GM12878 (cell line): ENCODE measurements around the gene RABEP1. TPM values are rescaled to one million over a fixed set of nuclear protein-coding genes. Genes with fewer than 3 reads are reported as not detected.

Experiments used
- ATAC-seq: fragments of 200-7000 bp; cut with Tn5 transposase; 3 replicates; pipeline ENCODE4 v1.9.1; 2020; ENCODE audit warnings: mild to moderate bottlenecking, moderate library complexity
- BruUV-seq: library from RNA; stranded (reverse); fragments of 400-500 nt; replicated peaks from 2 replicates; lab custom pipeline; 2021; lab: Mats Ljungman, UMichigan
- CTCF ChIA-PET: fragments of 300-600 bp; sonication (Branson Sonifier 250); formaldehyde crosslinking; extraction: SDS; loops from one replicate; lab custom pipeline; 2021; ENCODE audit warnings: inconsistent platforms; lab: Yijun Ruan, JAX
- POLR2A ChIA-PET: fragments of 350-600 bp; formaldehyde crosslinking; extraction: SDS; loops from one replicate; lab custom pipeline; 2021; ENCODE audit warnings: inconsistent platforms; lab: Charles Lee
- RAD21 ChIA-PET: fragments of 300-600 bp; sonication (Branson Sonifier 250); formaldehyde crosslinking; loops from one replicate; lab custom pipeline; 2023; ENCODE audit warnings: antibody characterized with exemption; ENCODE audit not compliant: unreplicated experiment; lab: Charles Lee
- SMC1A ChIA-PET: fragments of 300-600 bp; sonication (Branson Sonifier 250); formaldehyde crosslinking; loops from one replicate; lab custom pipeline; 2023; ENCODE audit not compliant: unreplicated experiment, uncharacterized antibody; lab: Charles Lee
- DNase-seq: peaks from one replicate; pipeline ENCODE4 v3.0.0-alpha.2; 2011; ENCODE audit warnings: low read depth, low spot score
- FAIRE-seq: peaks from 3 replicates; lab custom pipeline; 2011; peaks lifted over from hg19 to GRCh38; lab: Jason Lieb, UNC
- H2AFZ ChIP-seq: 2 replicates; pipeline ENCODE4 v1.6.0; 2011; ENCODE audit warnings: low read depth, low read length, control low read depth; ENCODE audit not compliant: control insufficient read depth
- H3K27ac ChIP-seq: 2 replicates; pipeline ENCODE4 v1.5.1; 2011; ENCODE audit warnings: control low read depth; ENCODE audit not compliant: control insufficient read depth, insufficient read depth
- H3K27me3 ChIP-seq, 2 experiments: replicated peaks in 1 of 2; 2 replicates each; pipeline versions ENCODE4 v1.6.0 to v1.6.1; 2011; ENCODE audit warnings: low read length in 1 of 2; ENCODE audit not compliant: control insufficient read depth in 2 of 2, insufficient read depth in 2 of 2
- H3K36me3 ChIP-seq, 2 experiments: 2 replicates each; pipeline ENCODE4 v1.5.1; 2011; ENCODE audit warnings: low read length in 1 of 2; ENCODE audit not compliant: control insufficient read depth in 2 of 2, insufficient read depth in 2 of 2
- H3K4me1 ChIP-seq: 2 replicates; pipeline ENCODE4 v1.6.1; 2011; ENCODE audit warnings: mild to moderate bottlenecking, low read length, moderate library complexity, mixed read lengths; ENCODE audit not compliant: control insufficient read depth, insufficient read depth
- H3K4me2 ChIP-seq: 2 replicates; pipeline ENCODE4 v1.6.0; 2011; ENCODE audit warnings: control low read depth; ENCODE audit not compliant: control insufficient read depth, insufficient read depth
- H3K4me3 ChIP-seq: fragments of 200-600 bp; sonication (generic); 2 replicates; pipeline ENCODE4 v1.5.1; 2016
- H3K79me2 ChIP-seq: 2 replicates; pipeline ENCODE4 v1.6.0; 2011; ENCODE audit warnings: low read length; ENCODE audit not compliant: control insufficient read depth, insufficient read depth
- H3K9ac ChIP-seq: 2 replicates; pipeline ENCODE4 v1.8.0; 2011; ENCODE audit warnings: low read length, control low read depth, mixed read lengths; ENCODE audit not compliant: control insufficient read depth, insufficient read depth
- H3K9me3 ChIP-seq: replicated peaks from 3 replicates; pipeline ENCODE4 v1.5.1; 2011; ENCODE audit warnings: mild to moderate bottlenecking, low read length; ENCODE audit not compliant: control insufficient read depth, insufficient read depth
- H4K20me1 ChIP-seq: 2 replicates; pipeline ENCODE4 v1.6.0; 2011; ENCODE audit not compliant: control insufficient read depth, insufficient read depth
- CREM ChIP-seq: IDR thresholded peaks from 2 replicates; pipeline ENCODE4 v1.6.1; 2014; ENCODE audit warnings: antibody characterized with exemption, low read depth
- FOXK2 ChIP-seq: fragments of 450-650 bp; IDR thresholded peaks from 2 replicates; pipeline ENCODE4 v1.6.1; 2017; ENCODE audit warnings: mild to moderate bottlenecking, moderate library complexity
- GABPA ChIP-seq: IDR thresholded peaks from 2 replicates; pipeline ENCODE4 v1.6.1; 2014; ENCODE audit warnings: antibody characterized with exemption, low read depth, mild to moderate bottlenecking, inconsistent platforms
- IRF4 ChIP-seq: IDR thresholded peaks from 2 replicates; pipeline ENCODE4 v1.6.1; 2011; ENCODE audit warnings: low read depth, low read length
- NR2C1 ChIP-seq: fragments of 450-650 bp; IDR thresholded peaks from 2 replicates; pipeline ENCODE4 v1.6.1; 2017; ENCODE audit warnings: antibody characterized with exemption, mild to moderate bottlenecking, moderate library complexity
- RB1 ChIP-seq: fragments of 450-650 bp; formaldehyde crosslinking; IDR thresholded peaks from 2 replicates; pipeline ENCODE4 v1.6.1; 2017; ENCODE audit warnings: mild to moderate bottlenecking, borderline replicate concordance
- WGBS: methylation state at CpG from one replicate; pipeline ENCODE4 v1.1.6; 2016; ENCODE audit warnings: low lambda C conversion rate; ENCODE audit not compliant: insufficient replicate concordance, insufficient coverage; ENCODE audit errors: missing lambda C conversion rate; 5-methylcytosine and 5-hydroxymethylcytosine counted together
- in situ Hi-C: fragments of 300-500 bp; cut with MboI; formaldehyde crosslinking; loops from 9 replicates; pipeline ENCODE4 v1.14.3; 2018; ENCODE audit warnings: mixed read lengths
- intact Hi-C: fragments of 100-400 bp; cut with micrococcal nuclease; formaldehyde crosslinking; loops from one replicate; pipeline ENCODE4 v1.14.2; 2022; ENCODE audit not compliant: unreplicated experiment
- polyA plus RNA-seq, 11 experiments: library from polyadenylated mRNA; depleted of rRNA in 4 of 11; unstranded in 6 of 11; stranded (reverse) in 5 of 11; fragments of >200 nt; fragmentation: Nextera tagmentation in 4 of 11; fragmentation: Illumina TruSeq in 1 of 11; extraction: Ambion mirVana in 4 of 11; extraction: Trizol in 1 of 11; gene quantifications; 1 replicate in 1 of 11; 2 replicates in 10 of 11; pipeline versions ENCODE4 v1.2.1 to v1.2.3, GENCODE V29; 2011 to 2016; ENCODE audit warnings: inconsistent platforms in 2 of 11, missing spikeins in 2 of 11, low read depth in 1 of 11
- total RNA-seq, 4 experiments: library from RNA; depleted of rRNA in 3 of 4; stranded (reverse); fragments of >200 nt in 3 of 4; fragmentation: Illumina TruSeq in 1 of 4; extraction: Trizol in 1 of 4; gene quantifications; 2 replicates each; pipeline versions ENCODE4 v1.2.1 to v1.2.3, GENCODE V29; 2013 to 2021
- TF ChIP-seq, protein P1 (sequence below): fragments of 450-650 bp; IDR thresholded peaks from 2 replicates; pipeline ENCODE4 v1.6.1; 2016; ENCODE audit warnings: mild to moderate bottlenecking
- TF ChIP-seq, protein P2 (sequence below): fragments of 450-650 bp; formaldehyde crosslinking; IDR thresholded peaks from 2 replicates; pipeline ENCODE4 v1.5.0; 2022; ENCODE audit warnings: mild to moderate bottlenecking, missing genetic modification characterization
- TF ChIP-seq, protein P3 (sequence below): IDR thresholded peaks from 2 replicates; pipeline ENCODE4 v1.6.1; 2012; ENCODE audit warnings: low read depth, low read length, improper control_type of control experiment

Gene RABEP1
- total and polyA plus RNA-seq, 10 of the 15 experiments (the other 5 are each of a cell fraction or from before 2014, with no cell fraction given), result 13.4 to 71.4 (median 59.8) TPM

DNA sequence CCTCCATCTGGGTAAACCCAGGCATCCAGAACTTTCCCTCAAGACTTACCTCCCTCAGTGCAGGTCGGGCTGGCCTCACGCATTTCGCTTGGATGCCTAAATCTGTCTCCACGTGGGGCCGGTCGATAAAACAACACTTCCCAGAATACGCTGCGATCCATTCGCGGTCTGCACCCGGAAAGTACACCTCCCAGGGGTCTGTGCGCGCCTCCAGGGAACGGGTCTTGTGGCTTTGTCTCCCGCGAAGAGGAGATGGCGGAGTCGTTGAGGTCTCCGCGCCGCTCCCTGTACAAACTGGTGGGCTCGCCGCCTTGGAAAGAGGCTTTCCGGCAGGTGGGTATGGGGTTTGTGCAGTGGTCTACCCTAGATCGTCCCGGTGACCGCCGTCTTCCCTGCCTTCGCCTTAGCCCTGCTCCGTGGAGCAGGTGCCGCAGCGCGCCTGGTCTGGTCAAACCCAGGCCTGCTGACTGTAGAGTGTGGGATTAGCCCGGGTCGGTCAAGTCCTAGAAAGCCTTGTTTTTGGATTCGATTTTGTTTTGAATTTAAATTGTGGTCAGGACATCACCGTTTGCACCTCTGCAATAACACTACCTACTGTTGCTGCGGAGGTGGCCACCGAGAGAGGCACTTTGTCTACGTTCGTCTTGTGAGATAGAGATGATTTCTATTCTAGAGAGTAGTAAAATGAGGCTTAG is 138.0 kb downstream of the RABEP1 start, which contains the start of gene RPAIN (continued):
- TF ChIP-seq RB1, result peak; percentile 73; the same call in 1 of the 2 replicates
- TF ChIP-seq IRF4, result no peak
- TF ChIP-seq, all 136 proteins: peak for 40

DNA sequence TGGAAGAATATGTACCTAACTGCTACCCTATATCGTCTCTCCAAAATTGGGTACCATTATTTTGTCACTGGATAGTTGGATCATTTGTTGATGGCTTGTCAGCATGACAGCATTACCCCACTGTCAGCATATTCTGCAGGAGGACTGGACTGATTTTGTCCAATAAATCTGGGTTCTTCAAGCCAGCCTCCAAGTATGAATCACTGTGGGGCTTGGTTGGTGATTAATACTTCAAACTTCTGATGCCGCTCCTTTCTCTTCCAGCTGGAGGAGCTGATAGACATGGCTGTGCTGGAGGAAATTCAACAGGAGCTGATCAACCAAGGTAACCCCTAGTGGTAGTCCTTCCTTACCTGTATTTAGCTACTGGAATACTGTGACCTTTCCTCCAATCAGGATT is 140.4 kb downstream of the RABEP1 start:
- ChIA-PET RAD21 (no interaction called here), POLR2A (no interaction called here), SMC1A (interaction anchor here (1.5 kb wide), 1 partner anchor 17 kb away, joined by 5 read pairs; the partner anchor contains the start of gene C1QBP), CTCF (interaction anchor here (1.2 kb wide), 1 partner anchor 17 kb away, joined by 4 read pairs; no protein-coding TSS in a partner anchor)
- no peak overlapping the region for H3K9ac ChIP-seq
- H3K36me3 ChIP-seq, result peaks cover 4 to 22% of the 10 kb centered on the region in 2 experiments
- FAIRE-seq (no peak), DNase-seq (no peak), ATAC-seq (no peak)
- WGBS, result 100% methylated on average over 2 of the region's 2 CpGs
- no peaks in the 10 kb centered on the region; the same call in 1 of the 2 replicates for H4K20me1 ChIP-seq
- H3K4me2 ChIP-seq, result peak overlapping the region; percentile 3; the same call in 1 of the 2 replicates
- H3K27ac ChIP-seq, result no peak overlapping the region
- no peaks in the 10 kb centered on the region for H3K27me3 ChIP-seq
- H3K4me3 ChIP-seq, result no peak overlapping the region
- peaks cover 5% of the 10 kb centered on the region for H3K4me1 ChIP-seq
- H3K79me2 ChIP-seq, result peaks cover 47% of the 10 kb centered on the region
- intact Hi-C loops (no loop called here), in situ Hi-C loops (no loop called here)
- no peaks in the 10 kb centered on the region for H3K9me3 ChIP-seq
- BruUV-seq, result no TSS peak
- H2AFZ ChIP-seq, result no peak overlapping the region
- TF ChIP-seq, protein P1, sequence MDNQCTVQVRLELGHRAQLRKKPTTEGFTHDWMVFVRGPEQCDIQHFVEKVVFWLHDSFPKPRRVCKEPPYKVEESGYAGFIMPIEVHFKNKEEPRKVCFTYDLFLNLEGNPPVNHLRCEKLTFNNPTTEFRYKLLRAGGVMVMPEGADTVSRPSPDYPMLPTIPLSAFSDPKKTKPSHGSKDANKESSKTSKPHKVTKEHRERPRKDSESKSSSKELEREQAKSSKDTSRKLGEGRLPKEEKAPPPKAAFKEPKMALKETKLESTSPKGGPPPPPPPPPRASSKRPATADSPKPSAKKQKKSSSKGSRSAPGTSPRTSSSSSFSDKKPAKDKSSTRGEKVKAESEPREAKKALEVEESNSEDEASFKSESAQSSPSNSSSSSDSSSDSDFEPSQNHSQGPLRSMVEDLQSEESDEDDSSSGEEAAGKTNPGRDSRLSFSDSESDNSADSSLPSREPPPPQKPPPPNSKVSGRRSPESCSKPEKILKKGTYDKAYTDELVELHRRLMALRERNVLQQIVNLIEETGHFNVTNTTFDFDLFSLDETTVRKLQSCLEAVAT, result no peak
- no peak for TF ChIP-seq GABPA
- no peak for TF ChIP-seq FOXK2
- TF ChIP-seq CREM, result no peak
- no peak for TF ChIP-seq NR2C1
- TF ChIP-seq, protein P2, sequence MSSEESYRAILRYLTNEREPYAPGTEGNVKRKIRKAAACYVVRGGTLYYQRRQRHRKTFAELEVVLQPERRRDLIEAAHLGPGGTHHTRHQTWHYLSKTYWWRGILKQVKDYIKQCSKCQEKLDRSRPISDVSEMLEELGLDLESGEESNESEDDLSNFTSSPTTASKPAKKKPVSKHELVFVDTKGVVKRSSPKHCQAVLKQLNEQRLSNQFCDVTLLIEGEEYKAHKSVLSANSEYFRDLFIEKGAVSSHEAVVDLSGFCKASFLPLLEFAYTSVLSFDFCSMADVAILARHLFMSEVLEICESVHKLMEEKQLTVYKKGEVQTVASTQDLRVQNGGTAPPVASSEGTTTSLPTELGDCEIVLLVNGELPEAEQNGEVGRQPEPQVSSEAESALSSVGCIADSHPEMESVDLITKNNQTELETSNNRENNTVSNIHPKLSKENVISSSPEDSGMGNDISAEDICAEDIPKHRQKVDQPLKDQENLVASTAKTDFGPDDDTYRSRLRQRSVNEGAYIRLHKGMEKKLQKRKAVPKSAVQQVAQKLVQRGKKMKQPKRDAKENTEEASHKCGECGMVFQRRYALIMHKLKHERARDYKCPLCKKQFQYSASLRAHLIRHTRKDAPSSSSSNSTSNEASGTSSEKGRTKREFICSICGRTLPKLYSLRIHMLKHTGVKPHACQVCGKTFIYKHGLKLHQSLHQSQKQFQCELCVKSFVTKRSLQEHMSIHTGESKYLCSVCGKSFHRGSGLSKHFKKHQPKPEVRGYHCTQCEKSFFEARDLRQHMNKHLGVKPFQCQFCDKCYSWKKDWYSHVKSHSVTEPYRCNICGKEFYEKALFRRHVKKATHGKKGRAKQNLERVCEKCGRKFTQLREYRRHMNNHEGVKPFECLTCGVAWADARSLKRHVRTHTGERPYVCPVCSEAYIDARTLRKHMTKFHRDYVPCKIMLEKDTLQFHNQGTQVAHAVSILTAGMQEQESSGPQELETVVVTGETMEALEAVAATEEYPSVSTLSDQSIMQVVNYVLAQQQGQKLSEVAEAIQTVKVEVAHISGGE (CRISPR knock-in tag), result no peak
- TF ChIP-seq, protein P3, sequence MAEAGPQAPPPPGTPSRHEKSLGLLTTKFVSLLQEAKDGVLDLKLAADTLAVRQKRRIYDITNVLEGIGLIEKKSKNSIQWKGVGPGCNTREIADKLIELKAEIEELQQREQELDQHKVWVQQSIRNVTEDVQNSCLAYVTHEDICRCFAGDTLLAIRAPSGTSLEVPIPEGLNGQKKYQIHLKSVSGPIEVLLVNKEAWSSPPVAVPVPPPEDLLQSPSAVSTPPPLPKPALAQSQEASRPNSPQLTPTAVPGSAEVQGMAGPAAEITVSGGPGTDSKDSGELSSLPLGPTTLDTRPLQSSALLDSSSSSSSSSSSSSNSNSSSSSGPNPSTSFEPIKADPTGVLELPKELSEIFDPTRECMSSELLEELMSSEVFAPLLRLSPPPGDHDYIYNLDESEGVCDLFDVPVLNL, result no peak
